Type B pancreatic cell (in vitro differentiated cells): ENCODE measurements around the gene CD83. TPM values are rescaled to one million over a fixed set of nuclear protein-coding genes. Genes with fewer than 3 reads are reported as not detected.

ENCODE experiments used
- DNase-seq: peaks from one replicate; pipeline ENCODE4 v3.0.0; 2021; ENCODE audit warnings: mixed read lengths; ENCODE audit not compliant: unreplicated experiment; ENCODE audit errors: extremely low spot score
- H3K27ac Mint-ChIP-seq: 2 replicates; pipeline ENCODE4 v1.8.0; 2021; ENCODE audit warnings: mild to moderate bottlenecking, mixed read lengths
- H3K27me3 Mint-ChIP-seq: 2 replicates; pipeline ENCODE4 v1.8.0; 2021; ENCODE audit warnings: mixed read lengths
- H3K36me3 Mint-ChIP-seq: 2 replicates; pipeline ENCODE4 v1.8.0; 2021; ENCODE audit warnings: mixed read lengths
- H3K4me1 Mint-ChIP-seq: one replicate; pipeline ENCODE4 v1.8.0; 2021; ENCODE audit warnings: mixed read lengths; ENCODE audit not compliant: unreplicated experiment
- H3K4me3 Mint-ChIP-seq: 2 replicates; pipeline ENCODE4 v1.8.0; 2021; ENCODE audit warnings: mild to moderate bottlenecking, mixed read lengths
- H3K9me3 Mint-ChIP-seq: 2 replicates; pipeline ENCODE4 v1.8.0; 2021; ENCODE audit warnings: mixed read lengths
- total RNA-seq: library from RNA; stranded (reverse); gene quantifications from 2 replicates; pipeline ENCODE4 v1.2.1, GENCODE V29; 2021; ENCODE audit warnings: low replicate concordance
- TF ChIP-seq, protein P1 (sequence below): fragments of 200-600 bp; sonication (generic); conservative IDR thresholded peaks from 2 replicates; pipeline ENCODE4 v1.5.0; 2021; ENCODE audit warnings: antibody characterized with exemption, mild to moderate bottlenecking

Gene CD83
- total RNA-seq, 1 donor from 2014 or later, result 7.7 TPM

DNA sequence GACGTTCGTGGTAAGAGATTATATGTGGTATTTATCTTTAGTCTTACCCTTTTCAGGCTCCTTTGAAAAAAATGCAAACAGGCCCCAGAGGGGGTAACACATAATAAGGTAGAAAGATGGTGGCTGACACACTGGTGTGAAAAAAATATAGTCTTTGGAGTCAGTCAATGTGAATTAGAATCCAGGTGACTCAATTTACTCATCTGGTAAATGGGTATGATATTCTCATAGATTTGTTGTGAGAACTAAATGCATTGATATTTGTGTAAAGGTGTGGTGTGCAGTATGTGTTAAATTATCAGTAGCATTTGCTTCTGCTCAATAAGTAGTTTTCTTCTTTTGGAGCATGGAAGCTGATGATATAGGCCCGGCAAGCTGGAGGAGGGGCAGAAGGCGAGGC, 25.7 kb downstream of the CD83 start:
- Mint-ChIP-seq H3K4me1 (peaks cover 22% of the 10 kb centered on the region), H3K27me3 (peaks cover 16% of the 10 kb centered on the region), H3K9me3 (no peaks in the 10 kb centered on the region), H3K36me3 (no peaks in the 10 kb centered on the region), H3K27ac (no peak overlapping the region), H3K4me3 (no peak overlapping the region)
- TF ChIP-seq, protein P1, sequence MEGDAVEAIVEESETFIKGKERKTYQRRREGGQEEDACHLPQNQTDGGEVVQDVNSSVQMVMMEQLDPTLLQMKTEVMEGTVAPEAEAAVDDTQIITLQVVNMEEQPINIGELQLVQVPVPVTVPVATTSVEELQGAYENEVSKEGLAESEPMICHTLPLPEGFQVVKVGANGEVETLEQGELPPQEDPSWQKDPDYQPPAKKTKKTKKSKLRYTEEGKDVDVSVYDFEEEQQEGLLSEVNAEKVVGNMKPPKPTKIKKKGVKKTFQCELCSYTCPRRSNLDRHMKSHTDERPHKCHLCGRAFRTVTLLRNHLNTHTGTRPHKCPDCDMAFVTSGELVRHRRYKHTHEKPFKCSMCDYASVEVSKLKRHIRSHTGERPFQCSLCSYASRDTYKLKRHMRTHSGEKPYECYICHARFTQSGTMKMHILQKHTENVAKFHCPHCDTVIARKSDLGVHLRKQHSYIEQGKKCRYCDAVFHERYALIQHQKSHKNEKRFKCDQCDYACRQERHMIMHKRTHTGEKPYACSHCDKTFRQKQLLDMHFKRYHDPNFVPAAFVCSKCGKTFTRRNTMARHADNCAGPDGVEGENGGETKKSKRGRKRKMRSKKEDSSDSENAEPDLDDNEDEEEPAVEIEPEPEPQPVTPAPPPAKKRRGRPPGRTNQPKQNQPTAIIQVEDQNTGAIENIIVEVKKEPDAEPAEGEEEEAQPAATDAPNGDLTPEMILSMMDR, result no peak
- no peak for DNase-seq

DNA sequence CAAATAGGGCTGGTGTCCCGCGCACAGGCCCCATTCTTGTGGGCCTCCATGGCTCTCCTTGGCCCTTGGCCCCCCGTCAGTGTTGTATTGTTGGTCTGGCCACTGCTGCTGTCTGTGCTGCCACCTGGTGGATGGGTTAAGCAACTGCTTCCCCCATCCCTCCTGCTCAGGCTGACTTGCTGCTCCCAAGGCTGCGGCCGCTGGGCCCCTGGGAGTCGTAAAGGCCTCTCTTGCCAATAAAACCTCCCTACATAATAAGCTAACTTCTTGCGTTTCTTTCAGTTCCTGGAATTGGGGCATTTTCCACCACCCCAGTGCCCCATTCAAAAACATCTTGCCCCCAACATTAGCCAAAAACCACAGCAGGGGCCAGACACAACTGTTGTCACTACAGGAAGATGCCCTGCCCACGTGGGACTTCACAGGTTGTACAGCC, 27.1 kb downstream of the CD83 start:
- Mint-ChIP-seq H3K4me3 (no peak overlapping the region), H3K27me3 (peaks cover 28% of the 10 kb centered on the region), H3K4me1 (peaks cover 22% of the 10 kb centered on the region), H3K36me3 (no peaks in the 10 kb centered on the region), H3K9me3 (no peaks in the 10 kb centered on the region), H3K27ac (no peak overlapping the region)
- TF ChIP-seq, protein P1, result peak; percentile 92
- DNase-seq, result no peak

DNA sequence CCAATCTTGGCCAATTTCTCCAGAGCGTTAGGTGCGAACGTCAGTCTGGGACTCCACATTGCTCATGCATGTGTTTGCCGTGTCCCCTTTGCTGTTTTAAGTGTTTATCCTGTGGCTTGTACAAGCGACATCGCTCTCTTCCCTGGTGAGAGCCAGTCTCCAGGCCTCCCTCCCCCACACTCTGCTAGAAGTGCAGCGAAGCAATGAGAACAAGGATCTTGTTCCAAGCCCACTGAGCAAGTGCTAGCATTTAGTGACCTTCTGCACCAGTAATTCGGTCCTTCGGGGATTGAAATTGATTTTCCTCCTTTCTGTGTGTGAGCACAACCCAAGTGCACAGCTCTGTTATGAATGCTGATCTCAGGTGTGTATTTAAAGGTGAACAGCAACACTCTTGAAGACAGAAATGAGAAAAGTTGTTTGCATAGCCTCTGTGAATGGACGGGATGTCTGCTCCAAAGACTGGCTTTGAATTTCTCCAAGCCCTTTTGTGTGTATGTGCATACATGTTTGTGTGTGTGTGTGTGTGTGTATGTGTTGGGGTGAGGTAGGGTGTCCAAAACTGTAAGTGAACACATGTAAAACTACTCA, 29.0 kb downstream of the CD83 start:
- peaks cover 15% of the 10 kb centered on the region for H3K4me1 Mint-ChIP-seq
- H3K9me3 Mint-ChIP-seq, result no peaks in the 10 kb centered on the region
- TF ChIP-seq, protein P1, result no peak
- H3K27ac Mint-ChIP-seq, result no peak overlapping the region
- H3K36me3 Mint-ChIP-seq, result no peaks in the 10 kb centered on the region
- H3K4me3 Mint-ChIP-seq, result no peak overlapping the region
- H3K27me3 Mint-ChIP-seq, result peaks cover 38% of the 10 kb centered on the region
- no peak for DNase-seq

DNA sequence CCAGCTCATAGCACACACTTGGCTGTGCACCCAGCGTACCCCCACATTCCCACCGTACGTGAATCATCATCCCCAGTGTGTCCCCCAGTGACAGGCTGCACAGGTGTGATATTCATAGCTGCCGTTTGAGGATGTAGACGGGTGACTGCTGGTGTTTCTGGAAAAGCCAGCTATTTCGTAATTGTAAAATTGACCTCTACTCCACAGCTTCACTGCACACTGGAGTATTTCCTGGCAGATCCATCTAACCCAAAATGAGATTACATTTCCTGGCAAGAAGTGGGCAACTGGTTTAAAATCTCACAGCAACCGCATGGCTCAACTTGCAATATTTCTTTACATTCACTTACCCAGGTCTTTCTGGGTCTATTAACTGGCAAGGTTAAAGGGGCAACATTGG, 30.3 kb downstream of the CD83 start:
- no peak overlapping the region for H3K4me3 Mint-ChIP-seq
- TF ChIP-seq, protein P1, result no peak
- H3K27ac Mint-ChIP-seq, result no peak overlapping the region
- peaks cover 11% of the 10 kb centered on the region for H3K4me1 Mint-ChIP-seq
- H3K27me3 Mint-ChIP-seq, result peaks cover 46% of the 10 kb centered on the region
- no peaks in the 10 kb centered on the region for H3K36me3 Mint-ChIP-seq
- no peak for DNase-seq
- no peaks in the 10 kb centered on the region for H3K9me3 Mint-ChIP-seq

DNA sequence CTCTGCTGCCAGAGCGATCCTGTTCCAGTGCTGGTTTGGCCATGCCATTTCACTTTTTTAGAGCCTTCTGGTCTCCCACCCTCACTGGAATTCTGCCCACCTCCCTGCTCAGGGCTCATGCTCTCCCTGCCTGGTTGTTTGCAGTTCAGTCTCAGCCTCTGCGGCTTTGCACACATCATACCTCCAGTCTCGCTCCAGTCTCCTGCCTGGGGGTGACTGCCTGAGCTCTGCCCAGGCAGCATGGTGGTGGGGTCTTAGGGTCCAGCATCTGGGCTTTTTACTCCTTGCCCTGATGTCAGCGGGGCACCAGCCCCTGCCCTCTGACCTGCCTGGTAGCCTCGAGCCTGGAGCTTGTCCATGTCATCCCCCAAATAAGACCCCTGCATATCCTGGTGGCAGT, 30.9 kb downstream of the CD83 start:
- H3K27ac Mint-ChIP-seq, result no peak overlapping the region
- TF ChIP-seq, protein P1, result no peak
- peaks cover 52% of the 10 kb centered on the region for H3K27me3 Mint-ChIP-seq
- no peak for DNase-seq
- no peak overlapping the region for H3K4me3 Mint-ChIP-seq
- H3K4me1 Mint-ChIP-seq, result peaks cover 11% of the 10 kb centered on the region
- H3K36me3 Mint-ChIP-seq, result no peaks in the 10 kb centered on the region
- no peaks in the 10 kb centered on the region for H3K9me3 Mint-ChIP-seq
